Measurements from ENCODE around the gene MAPK12. TPM values are rescaled to one million over a fixed set of nuclear protein-coding genes. Genes with fewer than 3 reads are reported as not detected.
A peak's percentile ranks its signal among the peaks of the same experiment; 100 is the strongest.

The MAPK12 gene
- total RNA-seq, 2 donors from 2014 or later = 46.5 to 57.0 TPM

DNA sequence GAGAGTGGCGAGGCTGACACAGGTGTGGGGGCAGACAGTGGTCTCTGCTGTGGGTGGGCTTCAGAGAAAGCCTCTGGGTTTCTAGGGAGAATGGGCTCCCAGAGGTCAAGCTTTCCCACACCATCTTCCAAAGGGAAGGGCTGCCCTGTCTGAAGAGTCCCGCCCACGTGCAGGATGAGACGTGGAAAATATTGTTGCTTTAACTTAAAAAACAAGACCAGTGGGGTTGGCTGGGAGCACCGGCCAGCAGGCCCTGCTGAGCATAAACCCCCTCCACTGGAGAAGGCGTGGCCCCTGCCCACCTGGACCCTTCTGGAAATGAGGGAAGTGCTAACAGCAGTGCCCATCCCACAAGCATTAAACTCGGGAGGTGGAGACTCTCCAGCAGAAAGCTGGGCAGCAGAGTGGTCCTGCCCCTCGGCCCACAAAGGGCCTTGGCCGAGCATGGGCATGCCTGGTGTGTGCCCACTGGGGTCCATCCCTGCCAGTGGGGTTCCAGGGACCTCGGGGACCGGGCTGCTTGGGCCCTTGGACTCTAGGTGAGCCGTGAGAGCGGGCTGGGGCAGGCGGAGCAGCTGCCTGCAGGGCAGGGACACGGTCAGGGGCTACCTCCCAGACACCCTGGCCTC is 45.3 kb downstream of the MAPK12 start:
- Histone ChIP-seq H3K9me3 (ENCODE audit: control insufficient read depth, low read length) (peaks cover 7% of the 10 kb centered on the region), H3K4me3 (ENCODE audit: low read length) (no peak overlapping the region), H3K27ac (ENCODE audit: low read depth, low read length) (no peak overlapping the region), H3K4me1 (ENCODE audit: control insufficient read depth, insufficient read depth, low read length) (no peaks in the 10 kb centered on the region), H3K36me3 (ENCODE audit: control insufficient read depth, insufficient read depth, low read length) (peaks cover 76% of the 10 kb centered on the region), H3K9ac (ENCODE audit: extremely low read depth, low read length, poor library complexity, severe bottlenecking) (no peak overlapping the region), H3K27me3 (ENCODE audit: control insufficient read depth, insufficient read depth, low read length, poor library complexity, severe bottlenecking) (no peaks in the 10 kb centered on the region)
- H3K9me3 Mint-ChIP-seq = no peaks in the 10 kb centered on the region
- no peaks in the 10 kb centered on the region for H3K27me3 Mint-ChIP-seq (ENCODE audit: insufficient read depth)
- TF ChIP-seq, protein P1, sequence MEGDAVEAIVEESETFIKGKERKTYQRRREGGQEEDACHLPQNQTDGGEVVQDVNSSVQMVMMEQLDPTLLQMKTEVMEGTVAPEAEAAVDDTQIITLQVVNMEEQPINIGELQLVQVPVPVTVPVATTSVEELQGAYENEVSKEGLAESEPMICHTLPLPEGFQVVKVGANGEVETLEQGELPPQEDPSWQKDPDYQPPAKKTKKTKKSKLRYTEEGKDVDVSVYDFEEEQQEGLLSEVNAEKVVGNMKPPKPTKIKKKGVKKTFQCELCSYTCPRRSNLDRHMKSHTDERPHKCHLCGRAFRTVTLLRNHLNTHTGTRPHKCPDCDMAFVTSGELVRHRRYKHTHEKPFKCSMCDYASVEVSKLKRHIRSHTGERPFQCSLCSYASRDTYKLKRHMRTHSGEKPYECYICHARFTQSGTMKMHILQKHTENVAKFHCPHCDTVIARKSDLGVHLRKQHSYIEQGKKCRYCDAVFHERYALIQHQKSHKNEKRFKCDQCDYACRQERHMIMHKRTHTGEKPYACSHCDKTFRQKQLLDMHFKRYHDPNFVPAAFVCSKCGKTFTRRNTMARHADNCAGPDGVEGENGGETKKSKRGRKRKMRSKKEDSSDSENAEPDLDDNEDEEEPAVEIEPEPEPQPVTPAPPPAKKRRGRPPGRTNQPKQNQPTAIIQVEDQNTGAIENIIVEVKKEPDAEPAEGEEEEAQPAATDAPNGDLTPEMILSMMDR (conservative IDR thresholded peaks at IDR 0.05) = no peak
- DNase-seq = no peak
- peaks cover 75% of the 10 kb centered on the region for H3K36me3 Mint-ChIP-seq (ENCODE audit: low read depth)
- H3K4me1 Mint-ChIP-seq = no peaks in the 10 kb centered on the region
- H3K4me3 Mint-ChIP-seq = no peak overlapping the region
- H3K27ac Mint-ChIP-seq = no peak overlapping the region
- WGBS, 2 experiments (ENCODE audit: insufficient coverage in 1 of 2, insufficient read length in 1 of 2) = 92 to 98% methylated on average over 11 to 15 of the region's 15 CpGs

DNA sequence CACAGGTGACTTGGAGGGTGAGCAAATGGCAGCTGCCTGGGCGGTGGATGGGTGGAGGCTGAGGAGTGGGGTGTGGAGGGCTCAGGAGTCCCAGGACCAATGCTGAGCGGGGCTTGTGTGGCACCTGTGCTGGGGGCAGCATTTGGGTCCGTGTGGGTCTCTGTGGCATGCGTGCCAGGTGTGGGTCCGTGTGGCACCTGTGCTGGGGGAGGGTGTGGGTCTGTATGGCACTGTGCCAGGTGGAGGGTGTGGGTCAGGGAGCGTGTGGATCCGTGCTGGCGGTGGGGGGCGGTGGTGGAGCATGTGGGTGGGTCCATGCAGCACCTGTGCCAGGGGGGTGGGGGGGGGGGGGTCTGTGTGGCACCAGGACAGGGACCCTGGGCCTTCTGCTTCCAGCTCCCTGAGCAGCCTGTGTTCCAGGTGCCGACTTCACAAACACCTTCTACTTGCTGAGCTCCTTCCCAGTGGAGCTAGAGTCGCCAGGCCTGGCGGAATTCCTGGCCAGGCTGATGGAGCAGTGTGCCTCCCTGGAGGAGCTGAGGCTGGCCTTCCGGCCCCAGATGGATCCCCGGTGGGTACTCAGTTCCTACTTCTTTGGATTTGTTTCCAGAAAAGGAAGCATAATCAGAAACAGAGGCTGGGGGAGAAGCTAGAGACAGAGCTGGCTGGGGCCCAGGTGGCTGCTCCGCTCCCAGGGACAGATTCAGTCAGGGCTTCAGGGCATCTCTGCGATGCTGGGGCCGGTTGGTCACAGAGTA is 46.0 kb downstream of the MAPK12 start:
- TF ChIP-seq, protein P1 (conservative IDR thresholded peaks at IDR 0.05) = no peak
- no peaks in the 10 kb centered on the region for H3K4me1 ChIP-seq (ENCODE audit: control insufficient read depth, insufficient read depth, low read length)
- peaks cover 73% of the 10 kb centered on the region for H3K36me3 Mint-ChIP-seq (ENCODE audit: low read depth)
- H3K9me3 ChIP-seq (ENCODE audit: control insufficient read depth, low read length) = peaks cover 7% of the 10 kb centered on the region
- H3K9ac ChIP-seq (ENCODE audit: extremely low read depth, low read length, poor library complexity, severe bottlenecking) = no peak overlapping the region
- 94 to 100% methylated on average over 2 to 13 of the region's 17 CpGs for WGBS, 2 experiments (ENCODE audit: insufficient coverage in 1 of 2, insufficient read length in 1 of 2)
- no peak overlapping the region for H3K4me3 Mint-ChIP-seq
- H3K36me3 ChIP-seq (ENCODE audit: control insufficient read depth, insufficient read depth, low read length) = peaks cover 76% of the 10 kb centered on the region
- no peaks in the 10 kb centered on the region for H3K9me3 Mint-ChIP-seq
- no peak for DNase-seq
- H3K27me3 Mint-ChIP-seq (ENCODE audit: insufficient read depth) = no peaks in the 10 kb centered on the region
- H3K4me1 Mint-ChIP-seq = no peaks in the 10 kb centered on the region
- H3K4me3 ChIP-seq (ENCODE audit: low read length) = no peak overlapping the region
- H3K27me3 ChIP-seq (ENCODE audit: control insufficient read depth, insufficient read depth, low read length, poor library complexity, severe bottlenecking) = no peaks in the 10 kb centered on the region
- H3K27ac ChIP-seq (ENCODE audit: low read depth, low read length) = no peak overlapping the region
- H3K27ac Mint-ChIP-seq = peak overlapping the region; percentile 8

DNA sequence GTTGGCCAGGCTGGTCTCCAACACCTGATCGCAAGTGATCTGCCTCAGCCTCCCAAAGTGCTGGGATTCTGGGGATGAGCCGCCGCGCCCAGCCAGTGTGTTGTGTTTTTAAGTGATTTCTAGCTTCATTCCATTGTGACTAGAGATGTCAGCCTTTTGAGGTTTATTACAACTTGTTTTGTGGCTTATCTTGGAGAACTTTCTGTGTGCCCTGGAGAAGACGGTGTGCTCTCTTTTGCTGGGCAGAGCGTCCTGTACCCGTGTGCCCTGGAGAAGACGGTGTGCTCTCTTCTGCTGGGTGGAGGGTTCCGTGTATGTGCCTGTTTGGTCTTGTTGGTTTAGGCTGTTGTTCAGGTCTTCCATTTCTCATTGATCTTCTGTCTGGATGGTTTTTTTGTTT is 48.2 kb downstream of the MAPK12 start:
- Mint-ChIP-seq H3K4me3 (no peak overlapping the region), H3K4me1 (no peaks in the 10 kb centered on the region), H3K27me3 (ENCODE audit: insufficient read depth) (no peaks in the 10 kb centered on the region), H3K27ac (no peak overlapping the region), H3K36me3 (ENCODE audit: low read depth) (peaks cover 62% of the 10 kb centered on the region), H3K9me3 (no peaks in the 10 kb centered on the region)
- no peak overlapping the region for H3K27ac ChIP-seq (ENCODE audit: low read depth, low read length)
- no peak for DNase-seq
- peaks cover 68% of the 10 kb centered on the region for H3K36me3 ChIP-seq (ENCODE audit: control insufficient read depth, insufficient read depth, low read length)
- TF ChIP-seq, protein P1 (conservative IDR thresholded peaks at IDR 0.05) = no peak
- H3K27me3 ChIP-seq (ENCODE audit: control insufficient read depth, insufficient read depth, low read length, poor library complexity, severe bottlenecking) = no peaks in the 10 kb centered on the region
- H3K4me3 ChIP-seq (ENCODE audit: low read length) = no peak overlapping the region
- H3K9ac ChIP-seq (ENCODE audit: extremely low read depth, low read length, poor library complexity, severe bottlenecking) = no peak overlapping the region
- H3K9me3 ChIP-seq (ENCODE audit: control insufficient read depth, low read length) = peaks cover 7% of the 10 kb centered on the region
- no peaks in the 10 kb centered on the region for H3K4me1 ChIP-seq (ENCODE audit: control insufficient read depth, insufficient read depth, low read length)
- 98% methylated on average over 8 to 9 of the region's 9 CpGs for WGBS, 2 experiments (ENCODE audit: insufficient coverage in 1 of 2, insufficient read length in 1 of 2)
